GM21447 (cell line): Measurements from ENCODE around the gene SNX18.

Experiments
- ATAC-seq: cut with Tn5 transposase; IDR thresholded peaks from one replicate; pipeline ENCODE4 v1.9.1; 2021; ENCODE audit not compliant: unreplicated experiment

SNX18 gene

DNA sequence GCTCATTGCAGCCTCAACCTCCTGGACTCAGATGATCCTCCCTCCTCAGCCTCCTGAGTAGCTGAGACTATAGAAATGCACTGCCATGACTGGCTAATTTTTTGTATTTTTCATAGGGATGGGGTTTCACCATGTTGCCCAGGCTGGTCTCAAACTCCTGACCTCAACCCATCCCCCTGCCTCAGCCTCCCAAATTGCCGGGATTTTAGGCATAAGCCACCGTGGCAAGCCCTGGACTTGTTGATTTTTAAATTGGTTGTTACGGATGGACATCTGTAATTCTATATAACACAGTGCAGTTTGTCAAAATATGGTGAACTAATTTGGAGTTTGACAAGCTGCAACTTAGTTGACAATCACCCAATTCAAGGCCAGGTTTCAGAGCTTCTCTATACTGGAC, 22.7 kb downstream of the SNX18 start:
- no peak for ATAC-seq

DNA sequence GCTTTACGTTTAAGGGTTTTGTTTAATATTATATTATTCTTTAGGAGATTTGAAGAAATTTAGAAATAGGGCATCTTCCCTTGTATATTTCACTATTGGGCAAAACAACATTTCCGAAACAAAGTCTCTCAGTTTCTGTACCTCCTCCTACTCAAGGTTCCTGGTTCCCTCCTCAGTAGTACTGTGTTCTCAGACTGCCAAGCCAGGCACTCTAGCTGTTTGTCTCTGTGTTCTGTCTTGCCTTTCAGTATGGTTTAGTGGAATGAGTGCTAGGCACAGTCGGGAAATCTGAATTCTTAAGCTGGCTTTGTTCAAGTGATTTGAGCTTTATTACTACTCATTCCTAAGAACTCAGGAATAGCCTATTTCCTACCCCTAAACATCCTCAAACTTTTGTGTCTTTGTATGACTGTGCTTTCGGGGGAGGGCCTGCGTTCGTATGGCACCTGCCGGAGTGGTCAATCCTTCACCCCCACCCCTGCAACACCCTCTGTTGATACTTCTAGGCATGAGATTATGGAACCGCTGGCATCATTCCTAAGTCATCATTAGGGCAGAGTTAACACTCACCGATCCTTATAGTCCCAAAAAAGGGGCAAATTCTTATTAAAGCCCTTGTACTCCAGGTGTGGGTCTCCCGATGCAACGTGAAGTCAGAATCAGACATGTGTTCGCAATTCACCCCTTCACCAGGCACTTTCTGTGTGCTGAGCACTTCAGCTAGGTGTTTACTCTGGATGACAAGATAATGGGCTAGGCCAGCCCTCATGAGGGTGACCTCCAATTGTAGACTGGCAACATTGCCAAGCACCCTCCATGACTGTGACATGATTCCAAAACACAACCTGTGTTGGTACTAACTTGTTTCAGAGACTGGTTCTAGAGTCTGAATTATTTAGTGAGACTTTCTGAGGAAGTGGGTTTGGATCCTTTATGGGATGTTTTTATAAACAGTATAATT, 24.5 kb downstream of the SNX18 start:
- ATAC-seq, result no peak

DNA sequence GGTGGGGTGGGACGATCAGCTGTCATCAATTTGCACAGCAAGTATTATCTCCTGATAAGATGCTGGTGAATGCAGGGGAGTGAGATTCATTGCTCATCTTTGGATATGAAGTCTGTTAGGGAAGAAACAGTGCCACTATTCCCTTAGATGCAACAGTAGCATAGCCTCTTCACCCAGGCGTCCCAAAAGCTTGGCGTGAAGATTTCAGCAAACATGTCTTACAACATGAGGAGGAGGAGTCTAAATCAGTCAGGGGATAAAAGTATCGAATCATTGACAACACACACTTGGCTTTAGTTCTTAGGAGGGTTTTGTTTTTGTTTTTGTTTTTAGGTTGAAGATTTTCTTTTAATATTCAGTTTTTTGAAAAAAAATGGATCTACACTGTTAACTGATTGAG, 26.5 kb downstream of the SNX18 start:
- ATAC-seq, result no peak

DNA sequence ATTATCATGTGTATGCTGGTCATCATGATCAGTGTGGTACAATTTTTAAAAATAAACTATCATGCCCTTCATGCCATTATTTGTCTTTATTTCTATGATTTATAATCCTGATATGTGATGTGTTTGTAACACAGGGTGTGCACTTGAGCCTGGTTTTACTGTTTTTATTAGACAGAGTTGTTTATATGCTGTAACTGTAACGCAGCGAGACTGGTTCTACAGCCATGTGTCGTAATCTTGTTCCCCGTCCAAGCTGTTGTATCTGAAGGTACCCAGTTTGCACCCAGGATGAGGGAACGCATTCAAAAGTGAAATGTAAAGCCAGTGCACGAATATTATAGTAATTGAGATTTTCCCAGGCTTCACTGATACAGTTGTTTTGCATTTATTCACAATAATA, 28.2 kb downstream of the SNX18 start:
- no peak for ATAC-seq

DNA sequence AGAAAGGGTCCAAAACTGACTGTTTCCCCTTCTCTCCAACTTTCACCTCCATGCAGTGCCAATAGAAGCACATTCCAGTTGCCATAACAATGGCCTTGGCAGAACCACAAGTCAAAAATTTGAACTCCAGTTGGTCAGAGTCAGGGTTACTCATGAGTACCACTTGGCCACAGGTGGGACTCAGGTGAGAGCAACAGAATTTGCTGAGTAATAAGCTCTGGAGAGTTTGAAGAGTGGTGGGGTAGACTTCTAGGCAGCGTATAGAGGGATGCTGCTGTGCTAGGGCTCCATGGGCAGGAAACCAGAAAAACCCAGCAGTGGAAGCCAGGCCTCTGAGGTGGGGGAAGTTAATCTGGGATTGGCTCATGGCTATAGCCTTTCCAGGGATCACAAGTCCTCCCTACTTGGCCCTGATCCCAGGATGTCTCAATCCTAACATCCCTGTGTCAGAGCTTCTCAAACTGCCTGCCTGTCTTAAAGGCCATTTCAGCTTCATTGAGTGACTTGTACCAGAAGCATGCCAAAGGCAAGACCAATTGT, 30.2 kb downstream of the SNX18 start:
- ATAC-seq, result no peak

DNA sequence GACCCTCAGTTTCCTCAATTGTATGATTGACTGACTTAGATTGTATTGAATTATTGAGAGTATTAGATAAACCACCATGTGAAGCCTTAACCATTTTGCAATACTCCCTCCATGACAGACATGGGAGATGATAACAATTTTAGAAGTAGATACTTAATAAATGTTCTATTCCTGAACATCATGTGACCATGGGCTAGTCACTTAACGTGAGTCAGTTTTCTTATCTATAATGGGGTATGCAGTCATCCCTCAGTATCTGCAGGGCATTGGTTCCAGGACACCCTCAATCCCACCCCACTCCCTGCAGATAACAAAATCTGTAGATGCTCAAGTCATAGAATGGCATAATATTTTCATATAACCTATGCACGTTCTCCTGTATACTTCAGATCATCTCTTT, 31.0 kb downstream of the SNX18 start:
- no peak for ATAC-seq

DNA sequence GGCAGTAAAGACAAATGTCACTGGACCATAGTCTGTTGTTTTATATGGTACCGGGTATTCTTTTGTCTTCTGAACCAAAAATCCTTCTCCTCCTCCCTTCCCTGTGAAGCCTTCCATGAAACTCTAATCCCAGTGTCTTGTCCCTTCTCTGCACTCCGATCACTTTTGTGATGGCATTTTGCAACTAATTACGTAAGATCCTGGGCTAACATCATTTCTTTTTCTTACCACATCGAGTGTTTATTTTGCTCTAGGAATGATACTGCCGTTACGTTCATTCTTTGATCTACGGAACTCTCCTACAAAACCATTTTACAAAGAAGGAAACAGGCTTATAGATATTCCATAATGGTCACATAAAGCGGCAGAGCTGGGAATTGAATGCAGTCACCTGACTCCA, 33.7 kb downstream of the SNX18 start:
- ATAC-seq, result no peak

DNA sequence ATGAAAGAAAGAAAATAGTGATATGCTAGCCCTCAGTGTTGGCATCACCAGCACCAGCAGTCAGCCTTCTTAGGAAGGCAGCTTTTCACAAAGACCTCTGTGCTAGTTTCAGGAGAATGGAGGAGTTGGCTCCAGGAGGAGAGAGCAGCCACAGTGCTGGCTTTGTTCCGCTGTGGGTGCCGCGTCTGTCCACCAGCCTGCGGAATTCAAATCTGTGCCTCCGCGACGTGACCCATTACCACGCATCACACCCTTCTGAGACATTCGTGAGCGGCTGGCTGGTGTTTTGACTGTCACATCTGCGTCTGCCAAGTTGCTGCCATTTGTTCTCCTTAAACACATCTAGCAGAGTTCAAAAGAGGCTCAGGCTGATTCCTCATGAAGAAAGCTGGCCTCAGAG, 34.4 kb downstream of the SNX18 start:
- ATAC-seq, result no peak

DNA sequence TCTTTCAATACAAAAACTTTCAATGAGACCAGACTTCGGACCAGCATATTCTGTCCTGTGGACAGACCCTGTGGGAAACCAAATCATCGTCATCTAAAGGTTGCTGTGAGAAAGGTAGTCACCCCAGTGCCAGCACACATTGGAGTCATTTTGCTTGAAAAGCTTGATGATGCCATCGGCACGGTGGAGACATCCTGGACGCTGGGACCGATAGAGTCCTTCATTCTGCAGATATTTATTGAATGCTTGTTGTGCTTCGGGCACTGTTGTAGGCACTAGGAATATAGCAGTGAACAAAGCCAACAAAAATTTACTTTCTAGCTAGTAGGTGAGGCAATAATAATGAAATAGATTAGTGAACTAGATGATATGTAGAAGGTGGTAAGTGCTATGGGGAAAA, 34.9 kb downstream of the SNX18 start:
- no peak for ATAC-seq

DNA sequence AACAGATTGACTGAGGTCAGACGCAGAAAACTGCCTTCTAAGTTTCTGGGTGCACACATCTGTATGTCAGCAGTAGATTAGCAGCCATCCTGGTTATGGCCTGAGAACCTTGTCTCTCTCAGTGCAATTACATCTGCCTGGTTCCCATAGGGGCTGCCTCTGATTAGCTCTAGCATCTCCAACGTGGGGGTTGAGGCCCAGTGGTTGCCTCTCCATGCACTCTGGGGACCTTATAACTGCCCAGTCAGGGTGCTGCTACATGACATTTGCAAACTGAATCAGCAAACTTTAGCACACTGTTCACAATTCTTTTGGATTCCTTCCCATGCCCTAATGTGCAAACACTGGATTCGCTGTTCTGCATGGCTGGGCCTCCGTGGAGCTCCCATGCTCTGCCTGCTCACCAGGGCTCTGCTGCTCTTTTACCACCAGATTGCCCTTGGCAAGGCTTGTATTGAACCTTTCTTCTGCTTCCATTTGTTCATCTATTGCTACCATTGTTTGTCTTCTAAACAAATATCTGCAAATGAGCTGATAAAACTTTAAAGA, 36.2 kb downstream of the SNX18 start:
- no peak for ATAC-seq

DNA sequence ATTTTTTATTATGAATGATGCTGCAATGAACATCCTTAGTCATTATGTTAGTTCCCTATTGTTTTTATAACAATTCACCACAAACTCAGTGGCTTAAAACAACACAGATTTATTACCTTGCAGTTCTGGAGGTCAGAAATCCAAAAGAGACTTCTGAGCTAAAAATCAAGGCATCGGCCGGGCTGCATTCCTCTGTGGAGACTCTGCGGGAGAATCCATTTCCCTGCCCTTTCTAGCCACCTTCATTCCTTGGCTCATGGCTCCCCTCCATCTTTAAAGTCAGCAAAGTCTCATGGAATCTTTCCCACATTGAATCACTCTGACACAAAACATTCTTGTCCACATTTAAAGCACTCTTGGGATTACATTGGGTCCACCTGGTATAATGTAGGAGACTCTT, 38.6 kb downstream of the SNX18 start:
- ATAC-seq, result no peak

DNA sequence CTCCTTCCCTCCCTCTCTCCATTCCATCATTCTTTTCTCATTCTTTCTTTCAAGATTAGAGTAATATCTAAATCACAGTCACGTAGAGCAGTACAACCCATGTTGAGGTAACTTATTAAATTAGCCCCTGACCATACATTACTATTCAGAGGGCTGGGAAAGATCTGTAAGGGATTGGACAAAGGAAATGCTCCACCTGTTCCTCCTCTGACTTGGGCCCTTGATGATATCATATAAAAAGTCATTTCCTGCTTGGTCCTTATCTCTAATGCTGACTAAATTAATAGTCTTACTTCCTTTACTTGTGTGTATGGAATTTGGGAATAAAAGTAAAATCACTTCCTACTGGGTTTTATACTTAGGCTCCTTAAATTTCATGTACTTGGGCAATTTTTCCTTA, 40.8 kb downstream of the SNX18 start:
- ATAC-seq, result no peak

DNA sequence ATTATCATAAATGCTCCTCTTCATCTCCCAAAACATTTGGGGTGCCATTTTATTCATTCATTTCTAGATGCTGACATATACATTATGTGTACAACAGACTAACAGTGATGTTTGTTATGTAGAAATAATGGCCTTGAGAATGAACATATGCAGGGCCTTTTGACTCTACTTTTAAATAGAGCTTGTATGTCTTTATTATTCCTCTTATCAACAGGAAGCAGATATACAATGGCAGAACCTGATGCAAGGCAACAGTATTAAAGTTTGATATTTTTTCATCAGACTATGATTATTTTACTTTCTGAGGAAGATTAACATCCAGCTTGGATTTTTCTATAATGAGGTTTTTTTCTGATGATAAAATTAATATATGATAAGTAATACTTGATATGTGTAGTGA, 44.1 kb downstream of the SNX18 start:
- no peak for ATAC-seq

DNA sequence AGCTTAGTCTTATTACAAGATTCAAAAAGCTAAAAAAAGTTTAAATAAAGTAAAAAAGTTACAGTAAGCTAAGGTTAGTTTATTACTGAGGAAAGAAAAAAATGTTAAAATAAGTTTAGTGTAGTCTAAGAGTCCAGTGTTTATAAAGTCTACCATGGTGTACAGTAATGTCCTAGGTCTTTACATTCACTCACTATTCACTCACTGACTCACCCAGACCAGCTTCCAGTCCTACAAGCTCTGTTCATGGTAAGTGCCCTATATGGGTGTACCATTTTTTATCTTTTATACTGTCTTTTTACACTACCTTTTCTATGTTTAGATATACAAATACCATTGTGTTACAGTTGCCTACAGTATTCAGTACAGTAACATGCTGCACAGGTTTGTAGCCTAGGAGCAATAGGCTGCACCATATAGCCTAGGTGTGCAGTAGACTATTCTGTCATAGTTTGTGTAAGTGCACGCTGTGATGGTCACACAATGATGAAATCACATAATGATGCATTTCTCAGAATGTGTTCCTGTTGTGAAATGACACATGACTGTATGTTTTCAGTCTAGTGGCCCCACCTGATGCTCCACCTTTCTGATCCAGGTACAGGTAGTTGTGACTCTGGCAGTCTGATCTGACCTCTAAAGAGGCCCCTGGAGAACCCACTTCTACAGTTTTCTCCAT, 45.7 kb downstream of the SNX18 start:
- no peak for ATAC-seq

DNA sequence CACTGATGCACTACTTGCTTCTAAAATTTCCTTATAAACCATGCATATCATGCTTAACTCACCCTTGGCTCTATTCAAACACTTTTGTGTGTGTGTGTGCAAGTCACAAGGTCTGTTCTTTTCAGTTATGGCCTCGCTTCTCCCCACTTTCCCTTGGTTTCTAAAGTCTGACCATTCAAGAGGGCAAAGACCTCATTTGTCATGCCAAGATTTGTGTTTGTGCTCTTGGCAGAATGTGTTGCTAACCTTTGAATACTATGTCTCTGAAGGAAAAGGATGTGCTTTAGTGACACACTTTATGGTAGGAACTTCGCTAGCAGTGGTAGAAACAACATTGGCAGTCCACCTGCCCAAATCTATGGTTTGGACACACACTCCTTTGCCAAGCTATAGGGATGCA, 50.4 kb downstream of the SNX18 start:
- ATAC-seq, result no peak

DNA sequence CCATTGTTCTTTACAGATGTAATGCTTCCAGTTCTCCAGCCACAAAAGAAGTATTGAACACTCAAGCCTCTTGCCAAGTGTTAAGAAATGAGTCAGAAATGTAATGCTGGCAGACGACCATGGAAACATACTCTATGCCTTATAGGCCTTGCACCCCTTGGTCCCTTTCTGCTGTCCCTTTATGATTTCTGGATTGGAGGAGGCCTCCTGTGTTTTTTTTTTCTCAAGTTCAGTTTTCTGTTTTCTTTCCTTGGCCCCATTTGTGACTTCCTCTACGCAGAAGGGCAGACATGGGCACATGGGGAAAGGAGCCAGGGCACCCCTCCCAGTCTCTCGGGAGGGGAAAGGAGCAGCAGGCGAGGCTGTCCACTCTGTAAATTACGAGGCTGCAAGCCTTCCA, 53.4 kb downstream of the SNX18 start:
- ATAC-seq, result no peak

DNA sequence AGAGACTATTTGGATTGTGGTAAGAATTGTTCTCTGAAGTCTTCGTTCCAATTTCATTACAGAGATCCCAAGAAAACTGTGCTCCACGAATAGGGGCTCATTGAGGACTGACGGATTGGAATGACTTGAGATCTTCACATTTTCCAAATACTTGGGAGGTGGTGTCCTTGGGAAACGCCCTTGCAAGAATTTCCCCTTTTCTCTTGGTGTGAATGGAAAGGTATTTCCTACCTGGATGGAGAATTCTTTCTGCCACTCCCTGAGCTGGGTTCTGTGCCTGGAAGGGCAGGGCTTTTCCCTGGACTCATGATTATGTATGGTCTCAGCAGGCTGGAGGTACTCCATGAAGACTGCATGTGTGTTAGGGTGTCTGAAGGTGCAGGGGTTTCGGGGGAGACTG, 53.9 kb downstream of the SNX18 start:
- ATAC-seq, result no peak

DNA sequence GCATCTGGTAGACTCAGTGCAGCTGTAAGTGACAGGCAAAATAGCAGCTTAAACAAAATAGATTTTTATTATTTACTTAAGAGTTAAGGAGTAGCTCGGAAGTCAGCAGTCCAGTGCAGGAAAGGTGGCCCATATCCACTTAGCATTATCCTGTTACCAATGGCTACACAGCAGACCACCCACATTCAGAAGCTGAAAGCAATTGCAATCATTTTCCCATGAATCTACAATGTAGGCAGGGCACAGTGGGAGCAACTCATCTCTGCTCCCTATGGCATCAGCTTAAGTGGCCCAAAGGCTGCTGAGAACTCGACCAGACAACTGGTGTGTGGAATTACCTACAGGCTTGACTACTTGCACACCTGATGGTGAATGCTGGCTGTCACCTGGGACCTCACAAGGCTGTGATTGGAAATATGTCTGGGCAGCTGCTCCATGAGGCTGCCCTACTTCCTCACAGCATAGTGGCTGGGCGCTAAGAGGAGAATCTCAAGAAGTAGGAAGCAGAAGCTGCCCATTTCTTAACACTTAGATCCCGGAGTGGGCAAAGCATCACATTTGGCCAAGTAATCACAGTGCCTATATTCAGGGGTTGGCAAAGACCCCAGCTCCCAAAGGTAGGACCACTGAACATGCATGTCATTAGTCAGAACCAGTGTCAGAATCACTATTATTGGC, 56.4 kb downstream of the SNX18 start:
- no peak for ATAC-seq

DNA sequence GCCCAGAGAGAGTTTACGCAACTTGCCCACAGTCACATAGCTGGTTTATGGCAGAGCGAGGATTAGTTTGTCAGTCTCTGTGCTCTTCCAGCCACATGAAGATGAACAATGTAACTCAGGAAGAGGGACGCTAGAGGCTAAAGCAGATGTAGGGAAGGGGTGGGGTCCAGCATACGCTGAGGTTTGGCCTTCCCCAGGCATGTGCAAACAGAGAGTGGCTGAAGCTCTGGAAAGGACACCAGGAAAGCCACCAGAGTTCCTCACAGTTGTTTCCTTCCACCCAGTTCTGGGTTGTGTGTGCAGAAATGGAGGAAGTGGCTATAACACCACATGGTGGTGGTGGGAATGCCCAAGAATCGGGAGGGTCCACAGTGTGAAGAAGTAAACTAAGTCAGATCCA, 60.0 kb downstream of the SNX18 start:
- no peak for ATAC-seq

DNA sequence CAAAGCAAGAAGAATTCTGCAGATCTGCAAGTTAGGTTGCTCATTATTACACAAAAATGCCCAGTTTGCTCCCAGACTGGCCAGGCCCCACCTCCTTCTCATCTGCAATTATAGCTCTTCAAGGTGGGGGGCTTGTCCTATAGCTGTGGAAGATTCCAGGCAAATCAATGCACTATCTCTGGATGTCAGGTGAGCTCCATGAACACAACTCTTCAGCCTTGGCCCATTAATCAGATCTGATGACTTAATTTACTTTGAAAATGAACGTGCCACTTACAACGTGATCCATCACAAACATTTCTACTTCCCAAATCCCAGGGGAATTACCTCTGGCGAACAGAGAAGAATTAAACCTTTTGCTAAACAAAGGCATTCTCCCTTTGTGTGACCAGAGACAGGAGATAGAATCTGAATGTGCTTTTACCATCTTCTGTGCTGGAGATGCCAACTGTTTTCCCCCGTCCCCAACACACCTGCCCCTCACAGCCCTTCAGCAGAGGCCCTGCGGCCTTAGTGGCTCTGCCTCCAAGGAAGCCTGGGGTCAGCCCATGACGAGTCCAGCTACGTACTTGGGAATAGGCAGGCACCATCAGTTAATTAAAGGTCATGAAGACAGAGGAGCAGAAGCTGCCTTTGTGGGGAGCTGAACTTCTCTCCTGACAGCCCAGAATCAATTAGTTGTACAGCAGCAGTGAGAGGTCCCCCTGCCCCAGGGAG, 60.5 kb downstream of the SNX18 start:
- no peak for ATAC-seq
